GM19452 (cell line): ENCODE measurements around the gene SEBOX.
A peak's percentile ranks its signal among the peaks of the same experiment; 100 is the strongest.

Source experiments
- ATAC-seq: cut with Tn5 transposase; IDR thresholded peaks from one replicate; pipeline ENCODE4 v1.9.1; 2021; ENCODE audit not compliant: unreplicated experiment

Gene SEBOX

DNA sequence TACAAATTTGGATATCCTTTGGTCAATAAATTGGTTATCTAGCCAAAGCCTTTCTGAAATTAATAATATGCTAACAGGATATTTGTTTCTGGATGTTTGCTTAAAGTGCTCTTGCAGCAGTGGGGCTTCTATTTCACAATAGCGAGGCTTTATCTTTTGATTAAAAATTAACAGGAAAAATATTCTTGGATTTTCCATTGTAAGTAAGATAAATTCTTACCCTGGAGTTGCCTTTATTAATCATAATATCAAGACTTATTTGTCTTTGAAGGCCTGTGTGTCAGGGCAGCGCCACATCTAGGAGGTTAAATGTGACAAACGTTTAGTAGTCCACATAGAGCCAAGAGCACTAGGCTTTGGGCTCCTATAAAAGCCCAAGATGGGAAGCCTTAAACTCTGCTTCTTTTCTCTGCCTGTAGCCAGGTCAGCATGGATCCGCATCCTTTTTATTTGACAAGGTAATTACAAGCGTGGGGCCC lies 40.7 kb downstream of the SEBOX start:
- no peak for ATAC-seq

DNA sequence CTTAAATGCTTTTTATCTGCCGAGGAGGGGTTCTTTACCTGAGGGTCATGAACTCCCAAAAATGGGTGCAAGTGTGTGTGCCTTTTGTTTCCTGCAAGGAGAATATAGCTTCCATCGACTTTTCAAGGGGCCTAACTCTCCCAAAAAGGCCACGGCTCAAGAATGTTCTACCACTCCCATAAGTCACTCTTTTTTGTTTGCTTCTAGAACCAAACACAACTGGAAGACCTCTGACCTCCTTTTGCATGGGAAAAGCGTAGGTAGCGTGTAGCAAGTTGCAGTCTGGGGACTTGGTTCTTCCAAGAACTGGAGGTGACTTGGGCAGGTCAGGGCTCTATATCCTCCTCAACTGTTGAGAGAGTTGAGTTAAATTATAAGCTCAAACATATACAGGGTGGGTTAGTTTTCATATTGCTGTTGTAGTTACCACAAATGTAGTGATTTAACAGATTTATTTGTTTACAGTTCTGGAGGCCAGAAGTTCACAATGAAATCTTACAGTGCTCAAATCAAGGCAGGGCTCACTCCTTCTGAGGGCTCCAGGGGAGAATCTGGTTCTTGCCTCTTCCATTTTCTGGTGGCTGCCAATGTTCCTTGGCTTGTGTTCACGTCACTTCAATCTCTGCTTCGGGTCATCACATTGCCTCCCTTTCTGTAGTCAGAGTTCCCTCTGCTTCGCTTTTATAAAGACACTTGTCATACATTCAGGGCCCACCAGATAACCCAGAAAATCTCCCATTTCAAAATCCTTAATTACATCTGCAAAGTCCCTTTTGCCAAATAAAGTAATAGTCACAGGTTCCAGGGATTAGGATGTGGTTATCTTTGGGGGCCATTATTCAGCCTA lies 44.6 kb downstream of the SEBOX start:
- no peak for ATAC-seq

DNA sequence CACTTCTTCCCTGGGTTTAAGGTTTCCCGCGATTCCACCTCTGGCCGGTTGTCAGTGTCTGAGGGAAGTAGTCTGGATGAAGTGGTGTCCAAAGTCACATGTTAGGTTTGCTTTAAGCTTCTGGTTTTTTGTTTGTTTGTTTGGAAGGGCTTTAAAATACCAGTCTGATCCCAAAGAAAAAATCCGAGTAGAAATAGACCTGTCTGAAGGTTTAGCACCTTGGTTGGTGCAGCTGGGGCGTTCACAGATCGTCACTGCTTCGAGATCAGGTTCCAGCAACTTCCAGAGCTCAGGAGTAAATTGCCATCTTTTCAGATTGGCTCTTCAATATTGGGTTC lies 45.4 kb downstream of the SEBOX start:
- no peak for ATAC-seq

DNA sequence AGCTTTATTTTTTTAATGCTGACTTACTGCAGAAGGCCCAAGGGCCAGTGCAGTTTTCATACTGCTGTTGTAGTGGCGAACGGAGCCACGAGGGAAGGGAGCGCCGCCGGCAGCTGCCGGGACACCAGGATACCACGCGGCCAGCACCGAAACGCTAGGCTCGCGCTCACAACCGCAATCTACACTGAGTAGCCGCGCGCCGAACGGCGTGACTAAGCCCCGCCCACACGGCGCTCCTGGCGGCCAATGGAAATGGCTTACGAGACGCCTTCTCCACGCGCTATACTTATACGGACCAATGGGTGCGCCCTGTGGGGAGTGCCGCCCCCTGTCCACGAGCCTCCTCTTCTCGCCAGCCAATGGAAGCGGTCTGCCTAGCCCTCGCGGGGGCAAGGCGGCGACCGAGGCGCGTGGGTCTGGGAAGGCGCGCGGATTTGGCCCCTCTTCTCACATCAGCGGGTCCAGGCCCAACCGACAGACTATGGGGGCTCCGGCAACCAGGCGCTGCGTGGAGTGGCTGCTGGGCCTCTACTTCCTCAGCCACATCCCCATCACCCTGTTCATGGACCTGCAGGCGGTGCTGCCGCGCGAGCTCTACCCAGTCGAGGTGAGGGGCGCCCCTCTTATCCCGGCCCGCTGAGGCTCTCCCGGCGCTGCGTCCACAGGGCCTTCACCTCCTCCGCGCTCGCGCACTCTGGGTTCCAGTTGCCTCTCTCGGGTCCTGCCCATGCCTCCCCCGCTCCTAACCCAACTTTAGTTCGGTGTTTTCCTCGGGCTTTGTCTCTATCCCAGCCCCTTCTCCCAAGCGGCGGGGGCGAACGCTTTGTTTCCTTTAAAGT lies 46.0 kb downstream of the SEBOX start, which contains the start of gene TMEM97:
Gene TMEM97 (plus strand): TSS at position 442 of the 839 bp plus-strand sequence. CDS start 40 bp downstream, at position 482.
- ATAC-seq, result peak; percentile 93

DNA sequence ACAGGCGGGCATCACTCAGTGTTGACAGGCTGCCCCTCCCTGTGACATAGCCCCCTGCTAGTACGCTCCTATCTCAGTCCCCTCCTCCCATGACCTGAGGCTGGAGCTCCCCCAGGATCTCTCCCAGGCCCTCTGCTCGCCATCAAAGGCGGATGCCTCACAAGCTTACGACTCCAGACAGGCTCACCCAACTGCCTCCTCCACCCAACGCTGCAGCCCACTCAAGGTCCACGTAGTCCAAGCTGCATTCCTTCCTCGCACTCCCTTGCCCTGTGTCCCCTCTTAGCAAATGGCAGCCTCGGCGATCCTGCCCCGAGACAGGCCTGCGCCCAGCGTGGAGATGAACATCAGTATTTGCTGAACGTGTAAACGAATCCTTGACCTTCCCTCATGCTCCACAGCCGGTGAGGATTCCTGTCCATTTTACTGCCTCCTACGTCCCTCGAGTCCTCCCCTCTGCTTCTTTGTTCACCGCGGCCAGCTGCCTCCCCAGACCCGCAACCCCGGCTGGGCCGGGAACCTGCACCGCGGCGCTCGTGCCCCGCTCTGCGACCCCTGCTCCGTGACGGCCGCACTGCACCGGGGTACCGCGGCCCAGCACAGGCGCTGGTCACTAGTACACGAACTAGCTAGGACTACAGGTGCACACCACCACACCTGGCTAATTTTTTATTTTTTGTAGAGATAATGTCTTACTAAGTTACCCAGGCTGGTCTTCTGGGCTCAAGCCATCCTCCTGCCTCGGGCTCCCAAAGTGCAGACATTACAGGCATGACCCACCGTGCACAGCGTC lies 46.8 kb downstream of the SEBOX start:
- peak; percentile 7 for ATAC-seq

DNA sequence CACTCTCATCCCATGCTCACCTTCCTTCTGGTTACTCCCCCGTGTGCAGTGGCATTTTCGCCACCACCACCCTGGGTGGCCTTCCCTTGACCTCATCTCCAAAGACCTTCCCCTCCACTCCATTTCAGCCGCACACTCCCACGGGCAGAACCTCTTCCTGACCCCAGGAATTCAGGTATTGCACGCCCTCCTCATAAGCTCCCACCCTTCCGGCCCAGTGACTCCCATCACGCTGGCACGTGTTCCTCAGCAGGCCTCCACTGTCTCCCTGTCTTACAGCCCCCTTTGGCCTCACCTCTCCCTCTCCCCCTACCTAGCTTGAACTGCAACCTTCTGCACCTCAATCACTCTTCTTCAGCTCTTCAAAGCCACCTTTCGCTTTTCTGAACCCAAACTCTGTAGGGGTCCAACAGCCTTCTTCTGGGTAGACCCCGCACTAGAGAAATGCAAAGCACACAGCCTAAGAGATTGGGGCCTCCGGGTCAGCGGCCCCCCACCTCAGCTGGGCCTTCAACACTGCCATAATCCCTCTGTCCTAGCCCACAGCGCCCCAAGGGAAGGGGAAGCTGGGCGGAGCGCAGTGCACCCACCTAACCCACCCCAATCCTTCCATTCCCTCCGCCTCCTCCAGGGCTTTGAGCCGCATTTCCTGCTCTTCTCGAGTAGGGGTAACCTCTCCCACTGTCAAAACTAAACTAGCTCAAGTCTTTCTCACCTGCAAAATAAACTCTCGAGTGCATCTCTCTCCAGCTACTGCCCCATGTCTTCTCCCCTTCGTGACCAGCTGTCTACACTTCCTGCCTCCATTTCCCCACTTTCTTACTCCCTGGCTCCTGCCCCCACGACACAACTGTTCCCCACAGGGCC lies 47.7 kb downstream of the SEBOX start:
- no peak for ATAC-seq

DNA sequence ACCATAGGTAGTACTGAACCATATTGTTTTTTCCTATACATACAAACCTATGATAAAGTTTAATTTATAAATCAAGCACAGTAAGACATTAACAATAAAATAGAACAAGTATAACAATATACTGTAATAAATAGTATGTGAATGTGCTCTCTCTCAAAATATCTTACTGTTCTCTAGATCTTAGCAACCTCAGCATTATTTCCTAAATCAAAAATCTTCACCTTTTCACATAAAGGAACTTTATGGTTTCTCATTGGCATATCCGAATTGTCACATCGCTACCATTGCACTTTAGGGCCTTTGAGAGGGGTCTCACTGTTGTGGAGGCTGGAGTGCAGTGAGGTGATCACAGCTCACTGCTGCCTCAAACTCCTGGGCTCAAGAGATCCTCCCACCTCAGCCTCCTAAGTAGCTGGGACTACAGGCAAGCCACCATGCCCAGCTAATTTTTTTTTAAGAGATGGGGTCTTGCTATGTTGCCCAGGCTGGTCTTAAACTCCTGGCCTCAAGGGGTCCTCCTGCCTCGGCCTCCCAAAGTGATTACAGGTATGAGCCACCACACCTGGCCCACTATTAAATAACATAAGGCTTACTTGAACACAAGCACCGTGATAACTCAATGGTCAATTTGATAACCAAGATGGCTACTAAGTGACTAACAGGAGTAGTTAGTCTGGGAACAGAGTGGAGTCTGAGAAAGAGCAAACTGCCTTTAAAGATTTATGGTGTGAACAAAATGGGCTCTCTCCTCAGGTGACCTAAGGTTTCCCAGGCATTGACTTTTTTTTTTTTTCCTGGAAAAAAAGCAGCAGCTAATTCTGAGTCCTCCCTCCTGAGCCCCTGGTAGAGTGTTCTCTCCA lies 48.9 kb downstream of the SEBOX start:
- ATAC-seq, result no peak

DNA sequence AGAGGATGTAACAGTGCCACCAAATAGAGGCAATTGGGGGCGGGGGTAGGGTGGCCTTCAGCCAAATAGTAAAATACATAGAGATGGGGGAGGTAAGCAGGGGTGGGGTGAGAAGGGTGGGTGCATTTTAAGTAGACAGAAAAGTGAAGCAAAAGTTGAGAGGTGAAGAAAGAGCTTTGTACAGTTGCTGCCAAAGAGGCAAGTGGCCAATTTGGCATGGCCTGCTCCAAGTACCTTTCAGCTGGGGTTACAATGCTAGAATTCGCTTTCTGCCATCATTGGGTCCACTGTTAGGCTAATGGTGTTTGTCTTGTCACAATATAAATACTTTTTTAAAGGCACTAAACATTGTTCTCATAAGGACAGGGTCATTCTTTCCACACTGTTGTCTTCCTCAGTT lies 51.2 kb downstream of the SEBOX start:
- ATAC-seq, result no peak
